Retinal pigment epithelial cell (primary cell): ENCODE results near the gene TBXT.
"Not testable (repeated sequence)": the region's sequence is repeated elsewhere in the genome, so short reads cannot be mapped to it uniquely, and the experiment has no call there.

Experiments
- DNase-seq: peaks from one replicate; pipeline ENCODE4 v3.0.0-alpha.2; 2010; ENCODE audit warnings: low read depth
- H3K4me3 ChIP-seq: 2 replicates; pipeline ENCODE4 v1.5.1; 2011; ENCODE audit warnings: mild to moderate bottlenecking, low read length, control low read depth, moderate library complexity
- TF ChIP-seq, protein P1 (sequence below): conservative IDR thresholded peaks from 2 replicates; pipeline ENCODE4 v1.5.1; 2011; ENCODE audit warnings: low read depth, low read length, control low read depth, inconsistent platforms

The TBXT gene

DNA sequence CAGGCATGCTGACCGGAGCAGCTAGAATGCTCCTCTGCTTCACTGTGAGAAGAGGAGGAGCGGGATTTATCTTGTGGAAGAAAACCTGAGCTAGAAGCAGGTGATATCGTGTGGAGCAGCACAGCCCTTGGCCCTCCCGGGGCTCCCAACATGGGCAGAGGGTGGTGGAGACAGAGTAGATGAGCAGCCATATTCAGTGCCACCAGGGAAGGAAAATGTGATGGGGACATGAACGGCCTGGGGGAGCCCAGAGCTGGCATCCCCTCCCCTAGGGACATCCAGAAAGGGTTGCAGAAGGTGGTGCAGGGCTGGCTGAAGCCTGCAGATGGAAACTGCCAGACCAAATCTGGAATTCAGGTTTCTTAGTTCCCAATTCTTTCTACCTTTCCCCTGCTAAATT is 24.9 kb upstream of the TBXT start:
- TF ChIP-seq, protein P1, sequence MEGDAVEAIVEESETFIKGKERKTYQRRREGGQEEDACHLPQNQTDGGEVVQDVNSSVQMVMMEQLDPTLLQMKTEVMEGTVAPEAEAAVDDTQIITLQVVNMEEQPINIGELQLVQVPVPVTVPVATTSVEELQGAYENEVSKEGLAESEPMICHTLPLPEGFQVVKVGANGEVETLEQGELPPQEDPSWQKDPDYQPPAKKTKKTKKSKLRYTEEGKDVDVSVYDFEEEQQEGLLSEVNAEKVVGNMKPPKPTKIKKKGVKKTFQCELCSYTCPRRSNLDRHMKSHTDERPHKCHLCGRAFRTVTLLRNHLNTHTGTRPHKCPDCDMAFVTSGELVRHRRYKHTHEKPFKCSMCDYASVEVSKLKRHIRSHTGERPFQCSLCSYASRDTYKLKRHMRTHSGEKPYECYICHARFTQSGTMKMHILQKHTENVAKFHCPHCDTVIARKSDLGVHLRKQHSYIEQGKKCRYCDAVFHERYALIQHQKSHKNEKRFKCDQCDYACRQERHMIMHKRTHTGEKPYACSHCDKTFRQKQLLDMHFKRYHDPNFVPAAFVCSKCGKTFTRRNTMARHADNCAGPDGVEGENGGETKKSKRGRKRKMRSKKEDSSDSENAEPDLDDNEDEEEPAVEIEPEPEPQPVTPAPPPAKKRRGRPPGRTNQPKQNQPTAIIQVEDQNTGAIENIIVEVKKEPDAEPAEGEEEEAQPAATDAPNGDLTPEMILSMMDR, result no peak
- no peak for DNase-seq
- H3K4me3 ChIP-seq, result no peak overlapping the region

DNA sequence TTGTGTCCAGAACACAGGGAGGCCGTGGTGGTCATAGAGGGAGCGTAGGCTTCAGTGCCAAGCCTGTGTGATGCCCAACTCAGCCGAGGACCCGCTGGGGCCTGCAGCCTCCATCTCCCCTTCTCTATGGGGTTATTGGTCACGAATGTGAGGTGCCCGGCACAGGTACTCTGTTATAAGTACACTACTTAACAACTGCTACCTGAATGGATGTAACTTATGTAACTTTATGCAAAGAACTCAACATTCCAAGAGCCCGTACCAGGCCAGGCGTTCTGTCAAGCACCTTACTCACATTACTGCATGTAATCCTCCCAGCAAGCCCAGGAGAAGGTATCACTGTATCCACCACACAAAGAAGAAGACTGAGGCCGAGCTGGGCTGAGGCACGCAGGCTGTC is 24.5 kb upstream of the TBXT start:
- no peak overlapping the region for H3K4me3 ChIP-seq
- TF ChIP-seq, protein P1, result no peak
- DNase-seq, result no peak

DNA sequence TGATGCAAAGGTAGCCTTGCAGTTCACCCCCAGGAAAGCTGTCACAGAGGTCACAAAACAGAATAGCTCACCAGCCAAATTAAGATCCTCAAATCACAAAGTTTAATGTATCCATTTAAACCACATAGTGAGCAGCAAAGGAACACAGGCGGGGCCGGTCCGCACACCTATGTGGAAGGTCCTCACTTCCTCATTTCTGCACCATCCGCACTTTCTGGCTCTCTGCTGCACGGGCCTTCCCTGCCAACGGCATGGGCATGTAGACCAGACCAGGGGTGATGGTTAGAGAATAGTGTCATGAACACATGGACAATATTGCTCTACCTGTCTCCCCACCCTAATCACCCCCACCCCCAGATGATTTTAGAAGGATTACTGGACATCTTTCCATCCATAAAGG is 12.1 kb upstream of the TBXT start:
- H3K4me3 ChIP-seq, result no peak overlapping the region
- no peak for DNase-seq
- TF ChIP-seq, protein P1, result no peak

DNA sequence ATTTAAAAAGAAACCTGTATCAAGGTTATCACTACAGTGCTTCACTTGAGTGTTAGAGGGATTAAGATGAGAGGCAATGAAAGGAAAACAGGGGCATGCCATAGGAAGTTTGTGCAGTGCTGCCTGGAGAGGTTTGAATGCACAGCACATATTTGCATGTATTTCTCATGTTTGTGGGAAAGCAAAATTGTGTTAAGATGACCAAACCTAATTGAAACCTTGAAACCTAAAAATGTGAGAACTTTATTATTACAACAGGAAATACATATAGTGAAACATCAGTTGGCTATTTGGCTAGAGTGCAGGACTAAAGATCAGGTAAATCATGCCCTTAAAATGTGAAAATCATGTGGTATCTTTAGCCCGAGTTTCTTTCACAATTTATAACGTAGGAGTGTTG is 8.5 kb upstream of the TBXT start:
- no peak for DNase-seq
- H3K4me3 ChIP-seq, result no peak overlapping the region
- TF ChIP-seq, protein P1, result no peak

DNA sequence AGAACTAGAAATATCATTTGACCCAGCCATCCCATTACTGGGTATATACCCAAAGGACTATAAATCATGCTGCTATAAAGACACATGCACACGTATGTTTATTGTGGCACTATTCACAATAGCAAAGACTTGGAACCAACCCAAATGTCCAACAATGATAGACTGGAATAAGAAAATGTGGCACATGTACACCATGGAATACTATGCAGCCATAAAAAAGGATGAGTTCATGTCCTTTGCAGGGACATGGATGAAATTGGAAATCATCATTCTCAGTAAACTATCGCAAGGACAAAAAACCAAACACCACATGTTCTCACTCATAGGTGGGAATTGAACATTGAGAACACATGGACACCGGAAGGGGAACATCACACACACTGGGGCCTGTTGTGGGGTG is 7.4 kb upstream of the TBXT start:
- DNase-seq, H3K4me3 ChIP-seq: not testable (repeated sequence)

DNA sequence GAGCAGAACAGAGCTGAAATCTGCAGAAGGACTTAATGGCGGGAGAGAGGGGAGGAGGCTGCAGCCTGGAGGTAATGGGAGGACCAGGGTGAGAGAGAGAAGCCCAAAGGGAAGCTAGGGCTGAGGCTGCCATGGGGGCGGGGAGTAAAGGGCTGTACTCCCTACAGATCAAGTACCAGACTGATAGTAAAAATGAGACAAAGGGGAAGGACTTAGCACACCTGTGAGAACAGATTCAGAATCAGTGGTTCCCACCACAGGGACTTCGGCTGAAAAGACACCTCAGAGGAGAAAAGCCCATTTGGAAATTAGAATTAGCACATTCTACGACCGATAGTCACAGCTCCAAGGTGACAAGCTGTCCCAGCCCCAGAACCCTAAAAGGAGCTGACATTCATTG is 6.4 kb upstream of the TBXT start:
- H3K4me3 ChIP-seq, result no peak overlapping the region
- TF ChIP-seq, protein P1, result no peak
- no peak for DNase-seq

DNA sequence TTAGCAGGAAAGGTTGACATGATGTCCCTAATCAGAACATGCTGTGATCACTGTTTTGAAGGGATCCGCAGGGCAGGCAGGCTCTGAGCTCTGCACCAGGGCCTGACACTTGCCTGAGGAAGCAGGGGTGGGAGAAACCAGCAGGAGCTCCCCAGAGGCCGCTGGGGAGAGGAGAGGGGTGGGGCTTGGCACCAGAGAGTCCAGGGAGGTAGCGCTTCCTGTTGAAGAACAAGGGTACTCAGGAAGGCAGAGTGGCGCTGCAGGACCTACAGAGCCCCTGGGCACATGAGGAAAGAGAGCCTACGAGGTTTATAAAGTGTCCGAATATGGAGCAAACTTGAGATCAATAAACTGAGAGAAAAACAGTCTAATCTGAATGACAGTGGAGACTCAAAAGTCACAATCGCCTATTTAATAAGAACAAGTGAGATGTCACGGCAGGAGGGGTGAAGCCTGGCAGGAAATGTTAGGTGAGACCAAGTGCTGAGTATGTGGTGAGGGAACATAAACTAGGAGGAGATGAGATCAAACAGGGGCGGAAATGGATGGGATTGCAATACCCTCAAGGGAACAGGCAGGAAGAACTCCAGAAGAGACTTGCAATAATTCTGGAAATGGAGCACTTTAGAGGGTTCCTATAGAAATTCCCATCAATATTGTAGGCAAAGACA is 5.8 kb upstream of the TBXT start:
- H3K4me3 ChIP-seq, result no peak overlapping the region
- DNase-seq, result no peak
- TF ChIP-seq, protein P1, result no peak
